ENCODE data around the gene DMP1. TPM values are rescaled to one million over a fixed set of nuclear protein-coding genes. Genes with fewer than 3 reads are reported as not detected.

The DMP1 gene
- total RNA-seq, 4 donors from 2014 or later: not detected

- H3K9me3 ChIP-seq: no peaks in the 10 kb centered on the region
- WGBS, 2 donors (ENCODE audit: low coverage in 1 of 2): 28 to 71% methylated on average over 4 to 9 of the region's 9 CpGs
Observed at GRCh38 chr4:87616268-87616667, 33.8 kb upstream of the DMP1 start.

DNA sequence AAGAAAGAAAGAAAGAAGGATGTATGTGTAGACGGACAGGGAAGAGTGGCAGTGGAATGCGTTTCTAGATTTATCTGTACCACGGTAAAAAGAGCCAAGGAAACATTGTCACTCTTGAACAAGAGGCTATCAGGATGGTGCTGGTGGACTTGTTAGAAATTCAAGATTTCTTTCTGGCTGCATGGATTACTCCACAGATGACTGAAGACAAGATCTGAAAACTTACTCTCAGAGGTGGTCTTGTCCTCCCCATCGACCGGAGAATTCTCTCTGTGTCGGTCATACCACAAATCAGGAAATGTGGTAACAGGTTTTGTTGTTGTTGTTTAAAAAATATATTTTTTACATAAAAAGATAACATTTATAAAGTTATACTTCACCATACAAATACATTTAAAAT, 30.0 kb upstream of the DMP1 start:
- TF ChIP-seq EP300 (IDR thresholded peaks at IDR 0.05): no peak
- TF ChIP-seq POLR2A (IDR thresholded peaks at IDR 0.05): no peak
- no peak for TF ChIP-seq POLR2AphosphoS5 (IDR thresholded peaks at IDR 0.05)
- TF ChIP-seq, protein P1, sequence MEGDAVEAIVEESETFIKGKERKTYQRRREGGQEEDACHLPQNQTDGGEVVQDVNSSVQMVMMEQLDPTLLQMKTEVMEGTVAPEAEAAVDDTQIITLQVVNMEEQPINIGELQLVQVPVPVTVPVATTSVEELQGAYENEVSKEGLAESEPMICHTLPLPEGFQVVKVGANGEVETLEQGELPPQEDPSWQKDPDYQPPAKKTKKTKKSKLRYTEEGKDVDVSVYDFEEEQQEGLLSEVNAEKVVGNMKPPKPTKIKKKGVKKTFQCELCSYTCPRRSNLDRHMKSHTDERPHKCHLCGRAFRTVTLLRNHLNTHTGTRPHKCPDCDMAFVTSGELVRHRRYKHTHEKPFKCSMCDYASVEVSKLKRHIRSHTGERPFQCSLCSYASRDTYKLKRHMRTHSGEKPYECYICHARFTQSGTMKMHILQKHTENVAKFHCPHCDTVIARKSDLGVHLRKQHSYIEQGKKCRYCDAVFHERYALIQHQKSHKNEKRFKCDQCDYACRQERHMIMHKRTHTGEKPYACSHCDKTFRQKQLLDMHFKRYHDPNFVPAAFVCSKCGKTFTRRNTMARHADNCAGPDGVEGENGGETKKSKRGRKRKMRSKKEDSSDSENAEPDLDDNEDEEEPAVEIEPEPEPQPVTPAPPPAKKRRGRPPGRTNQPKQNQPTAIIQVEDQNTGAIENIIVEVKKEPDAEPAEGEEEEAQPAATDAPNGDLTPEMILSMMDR (IDR thresholded peaks at IDR 0.05): no peak
- H3K36me3 ChIP-seq: no peaks in the 10 kb centered on the region
- WGBS, 2 donors (ENCODE audit: low coverage in 1 of 2): 73 to 79% methylated on average over 6 of the region's 6 CpGs
- H3K4me3 ChIP-seq: no peak overlapping the region
- H3K27me3 ChIP-seq: no peaks in the 10 kb centered on the region
- H3K27ac ChIP-seq: peak overlapping the region; percentile 49 to 70 (median 66)
- peaks cover 0 to 16% (median 0%) of the 10 kb centered on the region in 3 donors for H3K4me1 ChIP-seq
- H3K9me3 ChIP-seq: no peaks in the 10 kb centered on the region
- no peak for ATAC-seq

More at GRCh38 chr4:87616268-87616667, 33.8 kb upstream of the DMP1 start:
- no peak for TF ChIP-seq POLR2A (IDR thresholded peaks at IDR 0.05)
- no peak for TF ChIP-seq POLR2AphosphoS5 (IDR thresholded peaks at IDR 0.05)
- no peak for TF ChIP-seq EP300 (IDR thresholded peaks at IDR 0.05)
- TF ChIP-seq, protein P1 (IDR thresholded peaks at IDR 0.05): no peak
- ATAC-seq: no peak
- Histone ChIP-seq H3K27me3 (no peaks in the 10 kb centered on the region), H3K36me3 (no peaks in the 10 kb centered on the region), H3K4me3 (no peak overlapping the region), H3K4me1 (peaks cover 0 to 13% (median 0%) of the 10 kb centered on the region in 3 donors), H3K27ac (no peak overlapping the region)

DNA sequence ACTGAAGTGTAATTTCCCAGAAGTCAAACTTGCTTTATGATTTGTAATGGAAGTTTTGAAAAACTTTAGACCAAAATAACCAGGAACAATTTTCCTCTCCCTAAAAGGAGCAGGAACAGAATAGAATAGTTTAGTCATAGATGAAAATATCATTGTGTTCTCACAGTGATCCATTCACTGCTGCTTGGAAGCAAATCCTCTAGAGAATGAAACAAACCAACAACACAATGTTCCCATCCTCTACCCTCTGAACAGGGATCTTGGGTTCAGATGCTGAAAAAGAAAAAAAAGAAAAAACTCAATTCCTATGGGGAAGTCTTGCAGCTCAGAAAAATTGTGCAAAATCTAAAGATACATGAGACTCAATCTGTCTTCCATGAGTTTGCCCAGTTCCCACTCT, 29.6 kb upstream of the DMP1 start:
- Histone ChIP-seq H3K9me3 (no peaks in the 10 kb centered on the region), H3K27ac (peak overlapping the region; percentile 66 to 75 (median 68)), H3K27me3 (no peaks in the 10 kb centered on the region), H3K4me1 (peaks cover 0 to 16% (median 0%) of the 10 kb centered on the region in 3 donors), H3K4me3 (no peak overlapping the region), H3K36me3 (no peaks in the 10 kb centered on the region)
- ATAC-seq: peak; percentile 86
- TF ChIP-seq POLR2AphosphoS5 (IDR thresholded peaks at IDR 0.05) (peak; percentile 60), POLR2A (IDR thresholded peaks at IDR 0.05) (no peak)
- TF ChIP-seq, protein P1 (IDR thresholded peaks at IDR 0.05): no peak

DNA sequence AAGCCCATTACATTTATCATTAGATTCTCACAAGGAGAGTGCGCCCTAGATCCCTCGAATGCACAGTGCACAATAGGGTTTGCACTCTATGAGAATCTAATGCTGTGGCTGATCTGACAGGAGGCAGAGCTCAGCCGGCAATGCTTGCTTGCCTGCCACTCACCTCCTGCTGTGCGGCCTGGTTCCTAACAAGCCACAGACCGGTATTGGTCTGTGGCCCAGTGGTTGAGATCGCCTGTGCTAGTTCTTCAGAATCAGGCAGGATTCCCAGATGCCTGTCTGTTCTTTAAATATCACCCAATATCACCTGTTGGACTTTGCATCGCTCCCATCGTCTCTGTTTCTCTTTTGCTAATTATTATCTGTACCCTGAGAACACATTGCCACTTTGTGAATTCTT, 27.8 kb upstream of the DMP1 start:
- H3K4me1 ChIP-seq: peaks cover 0 to 16% (median 0%) of the 10 kb centered on the region in 3 donors
- H3K27ac ChIP-seq: peak overlapping the region in 3 of 4 donors; percentile 43 to 75 (median 68)
- no peaks in the 10 kb centered on the region for H3K27me3 ChIP-seq
- H3K36me3 ChIP-seq: no peaks in the 10 kb centered on the region
- TF ChIP-seq EP300 (IDR thresholded peaks at IDR 0.05): no peak
- TF ChIP-seq, protein P1 (IDR thresholded peaks at IDR 0.05): no peak
- TF ChIP-seq POLR2AphosphoS5 (IDR thresholded peaks at IDR 0.05): no peak
- no peak for TF ChIP-seq POLR2A (IDR thresholded peaks at IDR 0.05)
- no peaks in the 10 kb centered on the region for H3K9me3 ChIP-seq
- 82 to 85% methylated on average over 7 of the region's 8 CpGs for WGBS, 2 donors (ENCODE audit: low coverage in 1 of 2)
- ATAC-seq: no peak
- H3K4me3 ChIP-seq: no peak overlapping the region

DNA sequence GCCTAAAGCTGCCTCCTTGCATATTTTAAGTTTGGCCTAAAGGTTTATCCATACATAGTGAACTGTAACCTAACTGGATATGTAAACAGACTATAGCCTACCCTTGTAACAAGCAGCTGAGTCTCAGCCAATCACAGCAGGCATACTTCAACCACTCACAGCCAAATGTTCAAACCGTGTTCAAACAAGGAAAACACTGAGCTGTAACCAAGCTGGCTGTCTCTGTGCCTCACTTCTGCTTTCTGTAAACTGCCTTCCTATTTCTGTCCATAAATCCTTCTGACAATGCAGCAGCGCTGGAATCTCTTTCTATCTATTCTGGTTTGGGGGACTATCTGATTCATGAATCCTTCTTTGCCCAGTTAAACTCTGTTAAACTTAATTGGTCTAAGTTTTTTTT, 25.4 kb upstream of the DMP1 start:
- H3K9me3 ChIP-seq: no peaks in the 10 kb centered on the region
- H3K27me3 ChIP-seq: no peaks in the 10 kb centered on the region
- peaks cover 0 to 10% (median 0%) of the 10 kb centered on the region in 3 donors for H3K4me1 ChIP-seq
- H3K27ac ChIP-seq: no peak overlapping the region
- no peak for ATAC-seq
- no peak for TF ChIP-seq EP300 (IDR thresholded peaks at IDR 0.05)
- TF ChIP-seq POLR2AphosphoS5 (IDR thresholded peaks at IDR 0.05): no peak
- TF ChIP-seq, protein P1 (IDR thresholded peaks at IDR 0.05): no peak
- TF ChIP-seq POLR2A (IDR thresholded peaks at IDR 0.05): no peak
- WGBS, 2 donors (ENCODE audit: low coverage in 1 of 2): 49 to 51% methylated on average over 2 of the region's 2 CpGs
- H3K36me3 ChIP-seq: no peaks in the 10 kb centered on the region
- H3K4me3 ChIP-seq: no peak overlapping the region

Data from gastroesophageal sphincter (tissue), 4 donors.